Spleen (tissue), 7 donors: ENCODE measurements around the gene GLS.

ENCODE experiments used
- POLR2A ChIP-seq, 3 donors: fragments of 450-650 bp; IDR thresholded peaks; one replicate each; pipeline ENCODE4 v1.5.1; 2017; ENCODE audit warnings: antibody characterized with exemption in 3 of 3, mild to moderate bottlenecking in 1 of 3
- TF ChIP-seq, protein P1 (sequence below), 11 experiments: fragments of 200-600 bp in 7 of 11; fragments of 450-650 bp in 4 of 11; sonication (generic) in 4 of 11; IDR thresholded peaks in 8 of 11; conservative IDR thresholded peaks in 3 of 11; 1 replicate in 7 of 11; 2 replicates in 4 of 11; pipeline versions ENCODE4 v1.4.0 to v1.8.0; 2016 to 2021; ENCODE audit warnings: antibody characterized with exemption in 11 of 11, inconsistent platforms in 4 of 11, mild to moderate bottlenecking in 1 of 11
- donor health status: DM: no; HTN: no; CAD: no; lungs with moderate emphysema.
- donor health status: DM: no; HTN: no; CAD: no.
- donor health status: DM: no; HTN: no; CAD: no.

DNA sequence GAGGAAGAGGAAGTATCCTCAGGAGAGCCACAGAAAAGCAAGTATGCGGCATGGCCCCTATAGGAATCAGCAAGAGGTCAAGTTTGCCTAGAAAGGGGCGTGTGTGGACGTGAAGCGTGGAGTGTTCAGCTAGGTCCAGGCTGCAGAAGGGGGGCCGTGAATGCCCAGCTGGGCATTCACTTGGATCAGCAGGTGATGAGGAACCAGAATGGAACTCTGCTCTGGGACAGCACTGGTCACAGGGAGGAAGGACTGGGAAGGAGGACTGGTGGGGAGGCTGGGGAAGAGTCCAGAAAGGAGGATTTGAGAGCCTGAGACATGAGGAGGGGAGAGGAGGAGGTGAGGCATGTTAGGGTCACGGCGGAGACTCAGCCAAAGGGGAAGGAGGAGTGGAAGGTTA, 113.5 kb downstream of the GLS start:
- TF ChIP-seq POLR2A (IDR thresholded peaks at IDR 0.05), result no peak
- TF ChIP-seq, protein P1, sequence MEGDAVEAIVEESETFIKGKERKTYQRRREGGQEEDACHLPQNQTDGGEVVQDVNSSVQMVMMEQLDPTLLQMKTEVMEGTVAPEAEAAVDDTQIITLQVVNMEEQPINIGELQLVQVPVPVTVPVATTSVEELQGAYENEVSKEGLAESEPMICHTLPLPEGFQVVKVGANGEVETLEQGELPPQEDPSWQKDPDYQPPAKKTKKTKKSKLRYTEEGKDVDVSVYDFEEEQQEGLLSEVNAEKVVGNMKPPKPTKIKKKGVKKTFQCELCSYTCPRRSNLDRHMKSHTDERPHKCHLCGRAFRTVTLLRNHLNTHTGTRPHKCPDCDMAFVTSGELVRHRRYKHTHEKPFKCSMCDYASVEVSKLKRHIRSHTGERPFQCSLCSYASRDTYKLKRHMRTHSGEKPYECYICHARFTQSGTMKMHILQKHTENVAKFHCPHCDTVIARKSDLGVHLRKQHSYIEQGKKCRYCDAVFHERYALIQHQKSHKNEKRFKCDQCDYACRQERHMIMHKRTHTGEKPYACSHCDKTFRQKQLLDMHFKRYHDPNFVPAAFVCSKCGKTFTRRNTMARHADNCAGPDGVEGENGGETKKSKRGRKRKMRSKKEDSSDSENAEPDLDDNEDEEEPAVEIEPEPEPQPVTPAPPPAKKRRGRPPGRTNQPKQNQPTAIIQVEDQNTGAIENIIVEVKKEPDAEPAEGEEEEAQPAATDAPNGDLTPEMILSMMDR (IDR thresholded peaks at IDR 0.05 in 8 of 11, conservative IDR thresholded peaks at IDR 0.05 in 3 of 11), result no peak
